ENCODE measurements around the gene PTTG1IP.

The PTTG1IP gene

GRCh38 chr21:44869781-44870747 is 3.4 kb downstream of the PTTG1IP start:
- TF ChIP-seq ZFX (IDR thresholded peaks at IDR 0.05) (no peak), CTCF (conservative IDR thresholded peaks at IDR 0.05) (no peak)
- H3K27ac ChIP-seq = peak overlapping the region; percentile 88

DNA sequence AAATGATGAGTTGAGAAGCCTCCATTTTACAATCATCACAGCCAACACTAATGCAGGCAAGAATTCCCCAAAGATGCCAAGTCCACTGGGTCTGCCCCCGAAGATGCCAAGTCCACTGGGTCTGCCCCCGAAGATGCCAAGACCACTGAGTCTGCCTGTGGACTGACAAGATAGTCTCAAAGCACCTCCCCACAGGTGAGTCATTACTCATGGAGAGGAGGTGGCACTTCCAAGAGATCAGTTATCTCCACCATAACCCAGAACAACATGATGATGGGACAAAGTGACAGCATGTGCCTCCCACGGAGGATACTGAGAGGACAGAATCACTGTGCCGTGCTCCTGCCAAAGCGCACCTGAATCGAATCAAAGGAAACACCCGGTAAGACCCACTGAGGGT is 4.8 kb downstream of the PTTG1IP start:
- TF ChIP-seq ZFX (IDR thresholded peaks at IDR 0.05) (no peak), CTCF (conservative IDR thresholded peaks at IDR 0.05) (no peak)
- no peak overlapping the region for H3K27ac ChIP-seq

DNA sequence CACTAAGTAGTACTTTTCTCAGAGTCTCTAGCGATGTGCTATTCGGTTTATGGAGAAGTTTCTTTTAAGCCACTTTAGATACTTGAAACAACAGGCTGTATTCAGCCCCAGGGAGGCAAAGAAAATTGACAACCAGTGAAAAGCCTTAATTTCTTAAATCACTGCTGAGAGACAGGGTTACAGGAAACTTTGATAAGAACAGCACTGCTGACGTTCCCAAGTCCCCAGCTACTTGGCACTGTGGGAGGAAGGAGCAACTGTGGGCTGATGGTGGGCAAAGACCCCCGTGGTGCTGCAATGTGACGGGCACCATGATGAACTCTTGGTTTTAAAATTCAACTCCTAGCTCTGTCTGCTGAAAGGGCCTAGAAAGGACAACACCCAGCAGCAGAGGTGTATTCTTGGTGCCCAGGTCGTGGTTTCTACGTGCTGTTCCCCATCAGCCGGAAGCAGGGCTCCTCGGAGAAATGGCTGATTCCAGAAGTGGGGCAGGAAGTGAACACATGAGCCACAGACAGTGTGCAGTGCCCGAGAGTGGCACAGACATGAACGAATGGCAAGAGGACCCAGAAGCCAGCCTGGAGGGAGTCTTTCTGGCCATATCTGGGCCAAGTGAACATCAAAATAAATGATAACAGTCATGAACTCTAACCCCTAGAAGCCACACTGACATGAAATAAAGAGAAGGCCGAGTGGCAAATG is 5.3 kb downstream of the PTTG1IP start:
- no peak overlapping the region for H3K27ac ChIP-seq

DNA sequence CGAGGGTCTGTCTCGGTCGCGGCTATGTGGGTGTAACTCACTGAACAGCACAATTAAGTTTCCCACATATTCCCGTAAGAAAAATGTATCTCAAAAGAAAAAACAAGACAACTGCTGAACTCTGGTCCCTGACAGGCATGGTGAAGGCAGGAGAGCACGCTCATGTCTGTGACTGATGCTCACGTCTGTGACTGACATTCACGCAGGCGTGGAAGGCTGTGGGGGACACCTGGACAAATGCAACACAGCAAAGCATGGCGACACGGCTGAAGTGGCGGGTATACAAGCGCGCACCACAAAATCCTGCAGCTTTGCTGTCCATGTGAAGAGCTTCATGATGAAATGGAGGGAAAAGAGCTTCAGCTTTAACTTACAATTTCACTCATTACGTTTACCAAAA is 6.0 kb downstream of the PTTG1IP start:
- H3K27ac ChIP-seq = no peak overlapping the region
- TF ChIP-seq CTCF (conservative IDR thresholded peaks at IDR 0.05) (no peak), ZFX (IDR thresholded peaks at IDR 0.05) (no peak)

More for the DNA sequence above, 5.3 kb downstream of the PTTG1IP start:
- TF ChIP-seq CTCF (conservative IDR thresholded peaks at IDR 0.05) (no peak), ZFX (IDR thresholded peaks at IDR 0.05) (no peak)

DNA sequence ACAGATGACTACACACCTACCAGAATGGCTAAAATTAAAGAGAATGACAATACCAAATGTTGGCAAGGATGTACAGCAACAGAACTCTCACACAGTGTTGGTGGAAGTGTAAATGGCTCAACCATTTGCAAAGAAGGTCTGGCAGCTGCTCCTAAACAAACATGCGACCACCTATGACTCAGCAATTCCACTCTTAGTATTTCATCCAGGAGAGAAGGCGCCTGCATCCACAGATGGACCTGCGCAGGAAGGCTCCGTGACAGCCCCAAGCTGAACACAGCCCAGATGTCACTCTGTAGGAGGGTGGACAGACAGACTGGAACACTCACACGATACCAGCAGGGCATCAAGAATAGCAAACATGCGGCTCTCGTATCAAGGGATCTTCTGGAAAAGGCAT is 6.7 kb downstream of the PTTG1IP start:
- peak overlapping the region; percentile 17; the same call in 1 of the 2 replicates for H3K27ac ChIP-seq
- TF ChIP-seq ZFX (IDR thresholded peaks at IDR 0.05) (no peak), CTCF (conservative IDR thresholded peaks at IDR 0.05) (no peak)

DNA sequence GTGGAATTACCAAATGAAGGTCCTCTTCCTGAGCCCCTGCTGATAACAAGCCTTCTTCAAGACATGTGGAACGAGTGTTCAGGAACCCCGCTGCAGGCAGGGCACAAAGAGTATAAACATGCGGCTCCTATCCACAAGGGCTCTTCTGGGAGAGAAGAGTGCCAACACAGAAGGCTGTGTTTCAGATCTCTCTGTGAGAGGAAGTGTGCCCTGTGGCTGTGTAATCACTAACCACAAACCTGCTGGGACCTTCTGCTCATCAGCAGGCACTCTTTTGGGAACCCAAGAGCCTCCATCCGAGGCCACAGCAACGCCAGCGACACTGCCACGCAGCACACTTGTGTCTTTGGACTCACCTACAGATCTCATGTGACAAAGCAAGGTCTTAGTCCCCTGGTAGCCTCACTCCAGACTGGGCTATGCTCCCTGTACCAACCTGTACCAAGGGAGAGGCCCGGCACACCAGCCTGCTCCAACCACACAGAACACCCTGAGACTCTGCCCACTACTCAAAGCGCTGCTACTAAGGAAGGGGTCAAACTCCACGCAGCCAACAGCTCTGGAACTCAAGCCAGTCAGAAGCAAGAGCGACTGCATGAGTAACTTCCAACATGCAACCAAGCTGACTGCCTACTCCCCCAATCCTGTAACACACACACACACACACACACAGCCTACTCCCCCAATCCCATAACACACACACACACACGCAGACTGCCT is 7.8 kb downstream of the PTTG1IP start:
- TF ChIP-seq CTCF (conservative IDR thresholded peaks at IDR 0.05) (no peak), ZFX (IDR thresholded peaks at IDR 0.05) (no peak)
- H3K27ac ChIP-seq = no peak overlapping the region

Data from C4-2B (cell line).